Measurements from ENCODE around the gene INO80E.
"Not testable (repeated sequence)": the region's sequence is repeated elsewhere in the genome, so short reads cannot be mapped to it uniquely, and the experiment has no call there.

Gene INO80E

DNA sequence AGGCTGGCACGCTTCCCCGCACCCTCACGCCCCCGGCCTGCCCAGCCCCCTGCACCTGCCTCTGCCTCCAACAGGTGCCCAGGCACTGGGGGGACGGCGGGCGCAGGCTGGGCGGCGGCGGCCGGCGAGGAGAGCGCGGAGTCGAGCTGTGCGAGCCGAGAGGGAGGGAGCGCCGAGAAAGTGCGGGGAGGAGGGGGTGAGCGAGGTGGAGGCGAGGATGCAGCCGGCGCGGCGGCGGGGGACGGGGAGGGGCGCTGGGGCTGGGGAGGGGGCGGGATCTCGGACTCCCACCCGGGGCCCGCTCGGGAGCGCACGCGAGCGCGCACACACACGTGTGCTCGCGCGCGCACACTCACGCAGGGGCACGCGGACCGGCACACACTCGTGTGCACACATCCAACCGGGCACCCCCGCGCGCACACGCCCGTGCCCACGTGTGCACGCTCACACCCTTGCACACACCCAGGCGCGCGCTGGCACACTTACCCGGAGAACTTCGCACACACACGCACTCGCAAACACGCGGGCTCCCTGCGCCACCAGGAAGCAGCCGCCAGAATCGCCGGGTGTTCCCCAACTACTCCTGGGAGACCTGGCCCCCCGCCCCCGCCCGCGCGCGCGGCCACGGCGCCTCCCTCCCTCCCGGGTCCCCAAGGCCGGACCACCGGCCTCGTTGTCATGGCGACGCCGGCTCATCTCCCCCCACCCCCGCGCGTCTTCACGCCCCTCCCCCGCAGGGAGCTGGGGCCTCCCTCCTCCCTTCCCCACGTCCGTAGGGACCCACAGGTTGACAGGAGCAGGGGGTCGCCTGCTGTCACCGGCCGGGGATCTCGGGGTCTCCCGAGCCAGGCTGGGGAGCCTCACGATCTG, 15.0 kb downstream of the INO80E start, which contains the start of gene DOC2A:
DOC2A (minus strand) TSS at position 184 of the 870 bp plus-strand sequence. CDS start 805 bp downstream, outside the sequence.
- peak; percentile 52 for DNase-seq

DNA sequence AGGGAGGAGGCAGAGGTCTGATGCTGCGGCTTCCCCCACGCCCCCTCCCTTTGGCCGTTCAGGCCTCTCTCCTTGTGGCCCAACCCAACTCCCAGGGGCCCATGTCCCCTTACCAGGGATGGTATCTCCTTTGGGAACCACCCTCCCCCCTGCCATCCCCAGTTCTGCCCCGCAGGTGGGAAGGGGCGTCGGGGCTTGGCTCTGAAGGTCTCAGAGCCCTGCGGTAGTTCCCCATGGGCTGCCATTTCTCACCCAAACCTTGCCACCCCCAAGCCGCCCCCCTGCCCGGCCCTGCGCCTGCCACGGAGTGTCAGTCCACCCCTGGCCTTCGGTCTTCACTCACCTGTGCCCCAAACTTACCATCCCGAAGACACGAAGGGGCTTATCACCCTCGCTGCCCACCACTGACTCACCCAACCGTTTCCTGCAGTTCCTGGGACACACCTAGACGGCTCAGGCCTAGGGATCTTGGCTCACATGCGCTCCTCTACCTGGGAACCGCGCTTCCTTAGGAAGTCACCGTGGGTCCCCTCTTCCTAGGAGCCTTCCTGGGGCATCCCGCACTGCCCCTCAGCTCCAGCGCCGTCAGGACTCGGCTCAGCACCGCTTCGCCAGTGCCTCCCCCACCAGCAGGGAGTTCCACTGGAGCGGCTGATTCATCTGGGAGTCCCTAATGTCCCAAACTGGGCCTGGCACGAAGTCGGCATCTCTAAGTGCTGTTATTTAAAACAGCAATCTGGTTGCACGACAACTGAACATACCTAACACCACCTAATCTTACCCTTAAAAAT, 15.9 kb downstream of the INO80E start:
- DNase-seq: no peak

GRCh38 chr16:30012598-30012997, 16.6 kb downstream of the INO80E start:
- DNase-seq: not testable (repeated sequence)

GRCh38 chr16:30015450-30015849, 19.4 kb downstream of the INO80E start:
- DNase-seq: not testable (repeated sequence)

- DNase-seq: no peak
These were observed 20.7 kb downstream of the INO80E start for GRCh38 chr16:30016555-30017276.

DNA sequence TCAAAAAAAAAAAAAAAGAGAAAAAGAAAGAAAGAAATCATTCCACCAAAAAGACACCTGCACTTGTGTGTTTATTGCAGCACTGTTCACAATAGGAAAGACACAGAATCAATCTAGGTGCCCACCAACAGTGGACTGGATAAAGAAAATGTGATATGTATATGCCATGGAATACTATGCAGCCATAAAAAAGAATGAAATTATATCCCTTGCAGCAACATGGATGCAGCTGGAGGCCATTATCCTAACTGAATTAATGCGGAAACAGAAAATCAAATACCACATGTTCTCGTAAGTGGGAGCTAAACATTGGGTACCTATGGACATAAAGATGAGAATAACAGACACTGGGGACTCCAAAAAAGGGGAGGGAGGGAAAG, 21.2 kb downstream of the INO80E start:
- DNase-seq: no peak

GRCh38 chr16:30017937-30018336, 21.9 kb downstream of the INO80E start:
- not testable (repeated sequence) for DNase-seq

DNA sequence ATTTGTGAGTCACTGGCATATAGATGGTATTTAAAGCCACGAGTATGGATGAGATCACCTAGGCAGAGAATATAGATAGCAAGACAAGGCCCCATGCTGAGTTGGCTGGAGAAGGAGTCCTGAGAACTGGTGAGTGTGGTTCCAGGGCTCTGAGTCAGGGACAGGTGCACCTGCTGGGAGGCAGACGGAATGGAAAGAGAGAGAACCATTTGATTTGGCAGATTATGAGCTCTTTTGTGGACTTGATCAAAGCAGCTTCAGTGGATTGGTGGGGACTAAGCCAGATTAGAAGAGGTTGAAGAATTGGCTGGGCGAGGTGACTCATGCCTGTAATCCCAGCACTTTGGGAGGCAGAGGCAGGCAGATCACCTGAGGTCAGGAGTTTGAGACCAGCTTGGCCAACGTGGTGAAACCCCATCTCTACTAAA, 22.7 kb downstream of the INO80E start:
- DNase-seq: no peak

DNA sequence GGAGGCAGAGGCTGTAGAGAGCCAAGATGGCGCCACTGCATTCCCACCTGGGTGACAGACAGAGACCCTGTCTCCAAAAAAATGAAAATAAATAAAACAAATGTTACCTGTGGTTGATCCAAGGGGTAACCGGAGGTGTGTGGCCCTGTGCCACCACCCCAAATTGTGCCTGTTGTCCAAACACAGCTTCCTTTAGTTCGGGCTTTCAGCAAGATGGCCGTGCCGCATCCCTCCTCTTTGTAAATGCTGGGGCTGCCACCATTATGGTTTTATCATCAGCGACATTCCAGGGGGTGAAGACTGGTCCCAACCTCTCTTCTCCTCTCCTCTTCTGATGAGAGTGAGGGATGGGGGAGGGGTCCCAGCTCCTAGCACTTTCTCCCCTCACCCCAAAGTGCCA, 26.8 kb downstream of the INO80E start, which contains the start of gene C16orf92:
C16orf92 (plus strand) TSS at position 312 of the 400 bp plus-strand sequence. CDS start 143 bp downstream, outside the sequence.
- no peak for DNase-seq

DNA sequence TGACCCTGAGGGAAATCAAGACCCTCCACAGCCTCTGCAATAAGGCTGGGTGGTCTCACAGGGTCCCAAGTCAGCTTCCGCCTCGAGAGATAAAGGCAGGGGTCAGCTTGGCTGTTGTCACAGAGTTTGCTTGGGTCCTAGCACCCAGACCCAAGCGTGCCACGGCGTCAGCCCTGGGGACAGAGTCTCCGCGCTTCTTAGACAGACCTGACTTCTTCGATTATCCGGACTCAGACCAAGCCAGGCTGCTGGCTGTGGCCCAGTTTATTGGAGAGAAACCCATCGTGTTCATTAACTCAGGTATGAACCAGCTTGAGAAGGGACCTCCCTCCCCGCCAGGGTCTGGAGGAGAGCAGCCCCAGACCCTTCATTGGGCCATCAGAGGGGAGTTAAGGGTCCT, 27.5 kb downstream of the INO80E start:
- DNase-seq: no peak

DNA sequence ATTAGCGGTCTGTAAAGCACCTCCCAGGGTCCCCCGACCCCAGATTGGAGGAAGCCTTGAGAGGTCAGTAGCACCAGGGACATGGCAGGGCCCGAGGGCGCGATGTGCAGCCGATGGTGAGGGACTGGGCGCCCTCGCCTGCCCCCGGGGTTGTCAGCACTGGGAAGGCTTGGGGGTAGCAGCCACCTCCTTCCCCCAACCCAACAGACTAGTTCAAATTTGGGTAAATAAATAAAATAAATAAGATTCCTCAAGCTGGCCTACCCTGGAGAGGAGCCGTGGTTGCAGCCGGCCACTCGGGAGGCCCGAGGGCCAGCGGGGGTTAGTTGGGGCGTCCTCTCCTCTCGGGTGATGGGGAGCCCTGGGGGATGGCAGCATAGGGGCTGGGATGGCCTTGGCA, 28.4 kb downstream of the INO80E start:
- DNase-seq: no peak

GRCh38 chr16:30025156-30025555, 29.1 kb downstream of the INO80E start:
- DNase-seq: no peak

DNA sequence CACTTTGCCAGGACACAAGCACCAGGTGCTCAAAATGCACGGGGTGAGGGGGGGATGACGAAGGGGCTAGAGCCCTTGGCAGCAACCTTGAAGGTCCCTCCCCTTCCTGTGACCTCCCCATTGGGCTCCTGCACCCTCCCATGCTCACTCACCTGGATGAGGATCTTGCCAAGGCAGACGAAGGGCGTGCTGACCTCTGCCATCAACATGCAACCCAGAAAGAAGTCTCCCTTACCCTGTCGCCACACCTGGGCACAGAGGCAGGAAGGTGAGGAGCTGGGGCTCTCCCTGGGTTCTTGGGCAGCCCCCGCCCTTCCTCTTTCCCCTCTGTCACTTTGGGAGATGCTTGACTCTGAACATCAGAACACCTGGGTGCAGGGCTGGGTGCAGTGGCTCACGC, 29.5 kb downstream of the INO80E start:
- DNase-seq: no peak

GRCh38 chr16:30026449-30026848, 30.4 kb downstream of the INO80E start:
- no peak for DNase-seq

- DNase-seq: no peak
These were observed 31.8 kb downstream of the INO80E start for GRCh38 chr16:30027588-30028437.

DNA sequence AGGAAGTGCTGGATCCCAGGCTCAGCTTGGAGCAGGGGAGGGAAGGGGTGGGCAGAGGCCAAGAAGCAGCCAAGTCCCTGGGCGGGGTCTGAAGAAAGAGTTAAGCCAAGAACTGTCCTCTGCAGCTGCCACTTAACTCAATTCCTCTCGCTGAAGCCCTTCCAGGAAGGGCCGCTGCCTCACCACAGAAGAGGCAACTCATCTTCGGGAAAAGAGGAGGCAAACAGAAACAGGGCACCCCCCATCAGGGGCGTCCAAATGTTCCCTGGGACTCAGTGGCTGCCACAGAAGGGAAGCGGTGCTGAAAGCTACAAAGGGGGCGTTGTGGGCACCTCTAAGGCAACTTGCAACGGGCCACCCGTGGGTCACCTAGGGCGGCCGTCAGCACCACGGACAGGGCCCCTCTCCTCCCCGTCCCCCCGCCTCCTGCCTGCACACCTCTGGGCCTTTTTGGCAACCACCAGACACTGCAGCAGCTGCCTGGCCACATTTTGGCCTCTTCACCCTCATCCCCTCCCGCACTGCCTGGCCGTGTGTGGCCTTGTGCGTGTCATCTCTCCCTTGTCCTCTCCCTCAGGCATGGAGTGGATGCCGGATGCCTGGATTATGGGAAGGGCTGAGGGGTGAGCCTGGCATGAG, 32.5 kb downstream of the INO80E start:
- DNase-seq: no peak

DNA sequence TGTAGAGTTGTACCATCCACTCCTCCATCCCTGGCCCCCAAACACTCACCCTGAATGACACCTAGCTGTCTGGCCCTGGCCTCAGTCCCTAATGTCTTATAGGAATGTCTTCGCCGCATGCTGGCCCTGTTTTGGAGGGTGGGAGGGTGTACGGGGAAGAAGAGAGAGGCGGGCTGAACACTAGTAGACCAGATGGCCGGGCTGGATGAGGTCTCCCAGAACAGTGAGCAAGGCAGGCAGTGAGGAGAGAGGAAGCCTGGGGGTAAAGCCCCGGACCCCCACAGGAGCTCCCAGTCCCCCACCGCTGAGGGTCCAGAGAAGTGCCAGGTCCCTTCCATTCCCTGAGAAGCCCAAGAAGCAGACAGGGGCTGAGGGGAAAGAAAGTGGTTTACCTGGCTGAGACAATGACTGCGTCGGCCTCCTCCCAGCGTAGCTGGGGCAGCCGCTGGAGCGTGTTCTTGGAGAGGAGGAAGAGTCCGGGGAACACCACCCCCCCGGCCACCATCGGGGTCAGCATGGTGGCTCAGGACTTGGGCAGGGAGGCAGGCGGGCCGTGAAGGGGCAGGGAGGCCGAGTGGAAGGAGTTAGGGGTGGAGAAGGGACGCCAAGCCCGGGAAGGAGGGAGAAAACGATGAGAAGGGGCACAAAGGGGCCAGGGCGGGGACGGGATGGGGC, 34.1 kb downstream of the INO80E start:
- DNase-seq: peak; percentile 17

DNA sequence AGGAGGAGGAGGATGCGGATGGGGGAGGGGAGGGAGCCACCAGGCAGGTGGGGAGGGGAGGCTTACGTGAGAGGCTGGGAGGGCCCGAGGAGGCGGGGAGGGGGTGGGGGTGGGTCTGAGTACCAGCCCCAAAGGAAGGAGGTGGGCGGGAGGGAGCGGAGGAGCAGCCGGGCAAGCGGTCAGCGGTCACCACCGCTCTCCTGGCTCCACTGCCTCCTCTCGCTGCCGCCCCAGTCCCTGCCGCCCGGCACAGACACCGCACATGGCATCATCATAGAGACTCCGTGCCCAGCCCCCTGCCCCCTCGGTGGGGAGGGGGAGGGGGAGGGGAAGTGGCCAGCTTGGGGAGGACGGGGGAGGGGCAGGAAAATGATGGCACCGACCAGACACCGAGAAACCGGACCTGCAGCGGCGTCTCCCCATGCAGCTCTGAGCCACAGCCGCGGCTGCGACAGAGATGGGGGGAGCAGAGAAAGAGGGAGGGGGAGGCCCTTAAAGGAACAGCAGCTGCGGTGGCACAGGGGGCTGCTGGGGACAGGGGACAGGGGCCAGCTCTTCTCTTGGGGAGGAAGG, 34.9 kb downstream of the INO80E start, which contains the start of gene TLCD3B:
TLCD3B (minus strand) TSS at position 431 of the 573 bp plus-strand sequence. CDS start 744 bp downstream, outside the sequence.
- DNase-seq: peak; percentile 37

GRCh38 chr16:30031477-30031918, 35.5 kb downstream of the INO80E start:
- no peak for DNase-seq

All from NCI-H526 treated with DMSO at 0.1 percent for 48 hours (cell line).